Limb (tissue), 2 donors: ENCODE results near the gene PCSK1N.
A peak's percentile ranks its signal among the peaks of the same experiment; 100 is the strongest.
"Not testable (repeated sequence)": the region's sequence is repeated elsewhere in the genome, so short reads cannot be mapped to it uniquely, and the experiment has no call there.

ENCODE experiments used
- DNase-seq, 2 donors: peaks; one replicate each; pipeline ENCODE4 v3.0.0-alpha.2; 2016; ENCODE audit errors: extremely low spot score in 2 of 2

Gene PCSK1N

GRCh38 chrX:48824066-48824465, 11.3 kb downstream of the PCSK1N start:
- DNase-seq = no peak

- no peak for DNase-seq
These were observed 12.4 kb downstream of the PCSK1N start for GRCh38 chrX:48823053-48823452.

GRCh38 chrX:48819394-48819793, 16.0 kb downstream of the PCSK1N start:
- DNase-seq = not testable (repeated sequence)

GRCh38 chrX:48818866-48819265, 16.5 kb downstream of the PCSK1N start:
- DNase-seq = no peak

GRCh38 chrX:48818098-48818497, 17.3 kb downstream of the PCSK1N start:
- no peak for DNase-seq

DNA sequence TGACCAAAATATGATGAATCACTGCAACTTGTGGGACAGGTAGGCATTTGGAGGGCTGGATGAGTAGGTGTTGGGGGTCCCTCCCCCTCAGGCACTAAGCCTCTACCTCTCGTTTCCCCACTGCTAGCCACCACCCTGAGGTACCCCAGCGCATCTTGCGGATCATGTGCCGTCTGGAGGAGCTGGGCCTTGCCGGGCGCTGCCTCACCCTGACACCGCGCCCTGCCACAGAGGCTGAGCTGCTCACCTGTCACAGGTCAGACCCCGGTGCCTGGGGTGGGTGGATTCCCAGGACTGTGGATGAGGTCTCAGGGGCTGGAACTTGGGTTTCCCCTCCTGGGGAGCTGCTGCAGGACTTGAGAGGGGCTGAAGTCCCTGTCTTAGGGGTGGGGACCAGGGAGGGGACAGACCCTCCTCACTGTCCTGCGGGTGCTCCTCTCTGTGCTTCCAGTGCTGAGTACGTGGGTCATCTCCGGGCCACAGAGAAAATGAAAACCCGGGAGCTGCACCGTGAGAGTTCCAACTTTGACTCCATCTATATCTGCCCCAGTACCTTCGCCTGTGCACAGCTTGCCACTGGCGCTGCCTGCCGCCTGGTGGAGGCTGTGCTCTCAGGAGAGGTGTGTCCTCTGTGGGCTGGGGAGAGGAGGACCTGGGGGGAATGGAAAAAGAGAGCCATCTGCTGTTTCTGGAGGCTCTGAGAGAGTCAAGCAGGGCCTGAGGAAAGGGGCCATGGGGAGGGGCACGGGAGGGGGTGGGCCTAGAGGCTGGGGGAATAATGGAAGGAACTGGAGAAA, 19.2 kb downstream of the PCSK1N start:
- no peak for DNase-seq

GRCh38 chrX:48815266-48815665, 20.1 kb downstream of the PCSK1N start:
- no peak for DNase-seq

DNA sequence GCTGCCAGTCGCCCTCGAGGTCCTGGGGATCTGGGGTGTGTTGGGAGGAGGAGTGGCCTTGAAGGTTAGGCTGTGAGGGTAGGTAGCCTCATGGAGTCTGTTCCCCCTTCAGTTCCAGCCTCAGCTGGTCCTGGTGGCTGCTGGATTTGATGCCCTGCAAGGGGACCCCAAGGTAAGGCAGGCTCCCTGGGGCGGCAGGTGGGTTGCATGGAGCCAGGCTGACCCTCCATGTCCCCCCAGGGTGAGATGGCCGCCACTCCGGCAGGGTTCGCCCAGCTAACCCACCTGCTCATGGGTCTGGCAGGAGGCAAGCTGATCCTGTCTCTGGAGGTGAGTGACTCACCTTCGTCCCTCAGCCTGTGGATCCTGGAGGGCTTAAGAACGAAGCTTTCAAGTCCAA, 20.7 kb downstream of the PCSK1N start:
- no peak for DNase-seq

DNA sequence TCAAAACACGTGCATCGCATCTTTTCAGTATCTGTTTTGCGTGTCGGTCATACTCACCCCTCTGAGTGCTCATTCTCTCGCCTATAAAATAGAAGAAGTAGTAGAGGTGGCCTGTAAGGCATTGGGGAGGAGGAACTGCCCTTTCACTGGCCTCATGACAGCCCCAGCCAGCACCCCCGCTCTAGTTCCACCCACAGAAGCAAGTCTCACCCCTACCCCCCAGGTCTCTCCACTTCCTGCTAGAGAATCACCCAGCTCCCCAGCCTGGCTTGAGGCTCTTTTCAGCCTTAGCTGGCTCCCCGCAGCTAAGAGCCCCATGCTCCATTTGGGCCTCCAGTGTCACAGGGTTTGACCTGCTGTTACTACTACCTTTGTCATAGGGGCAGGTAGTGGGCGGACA, 21.8 kb downstream of the PCSK1N start:
- no peak for DNase-seq

- no peak for DNase-seq
These were observed 29.3 kb downstream of the PCSK1N start for GRCh38 chrX:48806081-48806480.

DNA sequence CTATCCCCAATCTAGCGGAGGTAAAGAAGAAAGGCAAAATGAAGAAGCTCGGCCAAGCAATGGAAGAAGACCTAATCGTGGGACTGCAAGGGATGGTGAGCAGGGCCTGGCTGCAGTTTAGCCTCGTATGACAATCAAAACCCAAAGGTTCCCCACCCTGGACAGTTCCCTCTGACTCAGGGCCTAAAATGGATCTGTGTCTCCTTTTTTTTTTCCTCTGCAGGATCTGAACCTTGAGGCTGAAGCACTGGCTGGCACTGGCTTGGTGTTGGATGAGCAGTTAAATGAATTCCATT, 32.6 kb downstream of the PCSK1N start:
- DNase-seq = no peak

DNA sequence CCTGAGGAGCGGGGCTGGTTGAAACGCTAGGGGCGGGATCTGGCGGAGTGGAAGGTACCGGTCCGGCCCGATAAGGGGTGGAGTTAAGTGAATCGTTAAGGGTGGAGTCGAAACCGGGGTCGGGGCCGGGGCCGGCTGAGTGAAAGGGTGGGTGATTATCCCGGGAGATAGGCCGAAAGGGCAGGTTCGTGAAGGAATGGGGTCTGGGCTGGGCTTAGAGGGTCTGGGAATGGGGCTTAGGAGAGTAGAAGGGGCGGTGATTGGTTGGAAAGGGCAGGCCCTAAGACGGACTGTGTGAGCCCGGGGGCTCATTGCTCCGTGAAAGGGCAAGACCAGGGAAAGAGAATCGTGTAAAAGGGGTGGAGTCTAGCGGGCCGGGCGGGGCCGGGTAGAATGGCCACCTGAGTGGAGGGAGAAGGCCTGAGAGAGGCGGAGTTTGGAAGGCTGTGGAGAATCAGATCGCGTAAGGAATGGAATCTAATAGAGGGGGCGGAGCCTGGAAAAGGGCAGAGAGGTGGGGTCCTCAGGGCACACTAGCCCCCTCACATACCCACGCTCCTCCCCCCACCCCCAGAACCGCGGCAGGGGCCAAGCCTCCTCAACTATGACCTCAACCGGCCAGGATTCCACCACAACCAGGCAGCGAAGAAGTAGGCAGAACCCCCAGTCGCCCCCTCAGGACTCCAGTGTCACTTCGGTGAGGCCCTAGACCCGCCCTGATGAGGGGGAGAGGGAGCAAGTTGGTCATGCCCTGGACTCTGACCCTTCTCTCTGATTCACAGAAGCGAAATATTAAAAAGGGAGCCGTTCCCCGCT, 33.1 kb downstream of the PCSK1N start:
- peak; percentile 45 to 83 for DNase-seq

GRCh38 chrX:48801280-48802088, 33.9 kb downstream of the PCSK1N start, which contains the start of gene HDAC6:
Gene HDAC6, plus strand, starts transcription at chrX:48802067. Its CDS starts 626 bp downstream, at chrX:48802693.
- DNase-seq = peak; percentile 92 to 95

- DNase-seq = no peak
These were observed 34.7 kb downstream of the PCSK1N start for GRCh38 chrX:48800574-48801279.

GRCh38 chrX:48798318-48798717, 37.1 kb downstream of the PCSK1N start:
- DNase-seq = no peak

GRCh38 chrX:48794911-48795515, 40.4 kb downstream of the PCSK1N start:
- DNase-seq = no peak

GRCh38 chrX:48794340-48794910, 41.0 kb downstream of the PCSK1N start:
- DNase-seq = no peak

DNA sequence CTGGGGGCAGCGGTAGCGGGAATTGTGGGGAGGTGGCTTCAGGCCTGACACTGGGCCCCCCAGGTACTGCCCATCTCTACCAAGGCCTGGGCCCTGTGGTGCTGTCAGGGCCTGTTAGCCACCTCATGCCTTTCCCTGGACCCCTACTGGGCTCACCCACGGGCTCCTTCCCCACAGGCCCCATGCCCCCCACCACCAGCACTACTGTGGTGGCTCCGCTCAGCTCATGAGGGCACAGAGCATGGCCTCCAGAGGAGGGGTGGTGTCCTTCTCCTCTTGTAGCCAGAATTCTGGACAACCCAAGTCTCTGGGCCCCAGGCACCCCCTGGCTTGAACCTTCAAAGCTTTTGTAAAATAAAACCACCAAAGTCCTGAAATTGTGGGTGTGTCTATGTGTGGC, 41.5 kb downstream of the PCSK1N start:
- no peak for DNase-seq

DNA sequence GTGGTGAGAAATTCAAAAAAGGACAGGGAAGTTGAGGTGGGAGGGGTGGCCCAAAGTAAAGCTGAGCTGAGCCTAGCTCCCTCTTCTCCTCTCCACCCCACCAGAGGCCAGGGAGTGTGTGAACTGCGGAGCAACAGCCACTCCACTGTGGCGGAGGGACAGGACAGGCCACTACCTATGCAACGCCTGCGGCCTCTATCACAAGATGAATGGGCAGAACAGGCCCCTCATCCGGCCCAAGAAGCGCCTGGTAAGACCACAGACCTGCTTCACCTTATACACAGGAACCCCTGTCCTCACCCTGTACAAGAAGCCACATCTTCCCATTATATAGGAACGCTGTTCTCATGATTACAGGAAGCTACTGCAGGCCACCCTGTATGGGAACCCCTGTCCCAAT, 43.2 kb downstream of the PCSK1N start:
- DNase-seq = no peak

- no peak for DNase-seq
These were observed 44.2 kb downstream of the PCSK1N start for GRCh38 chrX:48791063-48791820.
